PFSK-1 (cell line): ENCODE results near the gene ATG2B.

ENCODE experiments used
- FOXP2 ChIP-seq: optimal IDR thresholded peaks from 2 replicates; pipeline ENCODE3; 2011; ENCODE audit warnings: borderline replicate concordance, control low read depth, inconsistent platforms; ENCODE audit not compliant: insufficient read depth; ENCODE audit errors: extremely low read length, extremely low read depth
- POLR2AphosphoS5 ChIP-seq: IDR thresholded peaks from 2 replicates; pipeline ENCODE4 v1.6.1; 2012; ENCODE audit warnings: low read depth, mild to moderate bottlenecking, control low read depth, low read length, moderate library complexity
- REST ChIP-seq, 2 experiments: IDR thresholded peaks; 2 replicates each; pipeline versions ENCODE4 v1.6.1 to v1.8.0; 2011 to 2012; ENCODE audit warnings: low read depth in 2 of 2, low read length in 2 of 2, control low read depth in 1 of 2, inconsistent platforms in 1 of 2, mild to moderate bottlenecking in 1 of 2, moderate library complexity in 1 of 2; ENCODE audit not compliant: insufficient read depth in 1 of 2
- TAF1 ChIP-seq: IDR thresholded peaks from 2 replicates; pipeline ENCODE4 v1.6.1; 2012; ENCODE audit warnings: low read length, control low read depth, borderline replicate concordance; ENCODE audit not compliant: insufficient read depth

- TF ChIP-seq POLR2AphosphoS5 = no peak
- TF ChIP-seq TAF1 = no peak
- TF ChIP-seq FOXP2 = no peak
- no peak for TF ChIP-seq REST (IDR thresholded peaks at IDR 0.05; ENCODE audit: insufficient read depth in 1 of 2, low read depth in 2 of 2, low read length in 2 of 2)
Observed at GRCh38 chr14:96232506-96232905, 130.6 kb downstream of the ATG2B start.
